ENCODE measurements around the gene BCL2L15. TPM values are rescaled to one million over a fixed set of nuclear protein-coding genes. Genes with fewer than 3 reads are reported as not detected.

BCL2L15 gene
- total RNA-seq, 1 experiment from 2014 or later = 0.10 TPM

GRCh38 chr1:113934511-113935055 lies 47.2 kb upstream of the BCL2L15 start:
- H3K36me3 ChIP-seq (ENCODE audit: control insufficient read depth, insufficient read depth, low read length) = peaks cover 3% of the 10 kb centered on the region; the same call in 1 of the 2 replicates
- no peaks in the 10 kb centered on the region for H3K9me3 ChIP-seq (ENCODE audit: control insufficient read depth, insufficient read depth, low read depth, low read length)
- DNase-seq (ENCODE audit: low read depth, low spot score) (no peak), ATAC-seq (no peak)
- POLR2A ChIA-PET = no interaction called here
- H3K4me1 ChIP-seq (ENCODE audit: control insufficient read depth, insufficient read depth, low read length) = peaks cover 10% of the 10 kb centered on the region
- H3K4me3 ChIP-seq (ENCODE audit: low read depth in 2 of 2, low read length in 2 of 2) = no peak overlapping the region
- TF ChIP-seq, protein P1, sequence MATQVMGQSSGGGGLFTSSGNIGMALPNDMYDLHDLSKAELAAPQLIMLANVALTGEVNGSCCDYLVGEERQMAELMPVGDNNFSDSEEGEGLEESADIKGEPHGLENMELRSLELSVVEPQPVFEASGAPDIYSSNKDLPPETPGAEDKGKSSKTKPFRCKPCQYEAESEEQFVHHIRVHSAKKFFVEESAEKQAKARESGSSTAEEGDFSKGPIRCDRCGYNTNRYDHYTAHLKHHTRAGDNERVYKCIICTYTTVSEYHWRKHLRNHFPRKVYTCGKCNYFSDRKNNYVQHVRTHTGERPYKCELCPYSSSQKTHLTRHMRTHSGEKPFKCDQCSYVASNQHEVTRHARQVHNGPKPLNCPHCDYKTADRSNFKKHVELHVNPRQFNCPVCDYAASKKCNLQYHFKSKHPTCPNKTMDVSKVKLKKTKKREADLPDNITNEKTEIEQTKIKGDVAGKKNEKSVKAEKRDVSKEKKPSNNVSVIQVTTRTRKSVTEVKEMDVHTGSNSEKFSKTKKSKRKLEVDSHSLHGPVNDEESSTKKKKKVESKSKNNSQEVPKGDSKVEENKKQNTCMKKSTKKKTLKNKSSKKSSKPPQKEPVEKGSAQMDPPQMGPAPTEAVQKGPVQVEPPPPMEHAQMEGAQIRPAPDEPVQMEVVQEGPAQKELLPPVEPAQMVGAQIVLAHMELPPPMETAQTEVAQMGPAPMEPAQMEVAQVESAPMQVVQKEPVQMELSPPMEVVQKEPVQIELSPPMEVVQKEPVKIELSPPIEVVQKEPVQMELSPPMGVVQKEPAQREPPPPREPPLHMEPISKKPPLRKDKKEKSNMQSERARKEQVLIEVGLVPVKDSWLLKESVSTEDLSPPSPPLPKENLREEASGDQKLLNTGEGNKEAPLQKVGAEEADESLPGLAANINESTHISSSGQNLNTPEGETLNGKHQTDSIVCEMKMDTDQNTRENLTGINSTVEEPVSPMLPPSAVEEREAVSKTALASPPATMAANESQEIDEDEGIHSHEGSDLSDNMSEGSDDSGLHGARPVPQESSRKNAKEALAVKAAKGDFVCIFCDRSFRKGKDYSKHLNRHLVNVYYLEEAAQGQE (IDR thresholded peaks at IDR 0.05; ENCODE audit: insufficient read depth in 1 of 2, low read depth in 2 of 2, low read length in 1 of 2) = no peak
- TF ChIP-seq TCF7L2 (IDR thresholded peaks at IDR 0.05; ENCODE audit: low read depth, low read length) (no peak), CTCF (IDR thresholded peaks at IDR 0.05) (no peak), POLR2AphosphoS5 (IDR thresholded peaks at IDR 0.05; ENCODE audit: low read depth, low read length) (no peak), SIN3A (IDR thresholded peaks at IDR 0.05; ENCODE audit: borderline replicate concordance, insufficient read depth, low read depth, low read length) (no peak)
- H3K27ac ChIP-seq (ENCODE audit: low read length) = no peak overlapping the region
- no peaks in the 10 kb centered on the region for H3K27me3 ChIP-seq (ENCODE audit: control insufficient read depth, insufficient read depth, low read length)
- BruUV-seq (replicated peaks) = no TSS peak
- intact Hi-C loops (cut with micrococcal nuclease; ENCODE audit: unreplicated experiment) (no loop called here), in situ Hi-C loops (cut with HindIII; ENCODE audit: low pct_unique_long_range_greater_than_20kb, low sequenced_read_pairs) (no loop called here)
- CTCF ChIA-PET = no interaction called here

GRCh38 chr1:113934006-113934405 lies 46.6 kb upstream of the BCL2L15 start:
- ChIA-PET CTCF (no interaction called here), POLR2A (interaction anchor here (0.6 kb wide), 1 partner anchor 72 kb away, joined by 3 read pairs; no protein-coding TSS in a partner anchor)
- no TSS peak for BruUV-seq (replicated peaks)
- no peaks in the 10 kb centered on the region for H3K9me3 ChIP-seq (ENCODE audit: control insufficient read depth, insufficient read depth, low read depth, low read length)
- TF ChIP-seq CTCF (IDR thresholded peaks at IDR 0.05) = no peak
- TF ChIP-seq TCF7L2 (IDR thresholded peaks at IDR 0.05; ENCODE audit: low read depth, low read length) = no peak
- no peak for TF ChIP-seq SIN3A (IDR thresholded peaks at IDR 0.05; ENCODE audit: borderline replicate concordance, insufficient read depth, low read depth, low read length)
- TF ChIP-seq, protein P1 (IDR thresholded peaks at IDR 0.05; ENCODE audit: insufficient read depth in 1 of 2, low read depth in 2 of 2, low read length in 1 of 2) = no peak
- TF ChIP-seq POLR2AphosphoS5 (IDR thresholded peaks at IDR 0.05; ENCODE audit: low read depth, low read length) = no peak
- no peak for DNase-seq (ENCODE audit: low read depth, low spot score)
- peaks cover 10% of the 10 kb centered on the region for H3K4me1 ChIP-seq (ENCODE audit: control insufficient read depth, insufficient read depth, low read length)
- in situ Hi-C loops (cut with HindIII; ENCODE audit: low pct_unique_long_range_greater_than_20kb, low sequenced_read_pairs) (no loop called here), intact Hi-C loops (cut with micrococcal nuclease; ENCODE audit: unreplicated experiment) (no loop called here)
- H3K27ac ChIP-seq (ENCODE audit: low read length) = no peak overlapping the region
- ATAC-seq = no peak
- peaks cover 3% of the 10 kb centered on the region; the same call in 1 of the 2 replicates for H3K36me3 ChIP-seq (ENCODE audit: control insufficient read depth, insufficient read depth, low read length)
- H3K4me3 ChIP-seq (ENCODE audit: low read depth in 2 of 2, low read length in 2 of 2) = no peak overlapping the region
- no peaks in the 10 kb centered on the region for H3K27me3 ChIP-seq (ENCODE audit: control insufficient read depth, insufficient read depth, low read length)

Data from Panc1 (cell line).